Effector memory CD4-positive, alpha-beta T cell (primary cell): Measurements from ENCODE around the gene TIMD4.
"Not testable (repeated sequence)": the region's sequence is repeated elsewhere in the genome, so short reads cannot be mapped to it uniquely, and the experiment has no call there.

Experiments used
- DNase-seq, 3 donors: peaks; one replicate each; pipeline ENCODE4 v3.0.0-alpha.2; 2020
- H3K27ac ChIP-seq: 2 replicates; pipeline ENCODE4 v1.7.0; 2013; ENCODE audit warnings: mild to moderate bottlenecking, low read length, moderate library complexity; ENCODE audit not compliant: insufficient read depth, poor library complexity, severe bottlenecking
- H3K27me3 ChIP-seq: replicated peaks from 2 replicates; pipeline ENCODE4 v1.7.0; 2013; ENCODE audit warnings: mild to moderate bottlenecking, low read length; ENCODE audit not compliant: insufficient read depth, control insufficient read depth, poor library complexity, severe bottlenecking
- H3K36me3 ChIP-seq: 2 replicates; pipeline ENCODE4 v1.7.0; 2013; ENCODE audit warnings: mild to moderate bottlenecking, low read length, moderate library complexity; ENCODE audit not compliant: control insufficient read depth, insufficient read depth
- H3K4me1 ChIP-seq: 2 replicates; pipeline ENCODE4 v1.7.0; 2013; ENCODE audit warnings: low read length, mild to moderate bottlenecking; ENCODE audit not compliant: control insufficient read depth, insufficient read depth, poor library complexity, severe bottlenecking
- H3K4me3 ChIP-seq: 2 replicates; pipeline ENCODE4 v1.7.0; 2013; ENCODE audit warnings: low read length, low read depth, mild to moderate bottlenecking; ENCODE audit not compliant: insufficient read depth, poor library complexity, severe bottlenecking
- H3K9me3 ChIP-seq: 2 replicates; pipeline ENCODE4 v1.7.0; 2013; ENCODE audit warnings: mild to moderate bottlenecking, low read length, moderate library complexity; ENCODE audit not compliant: control insufficient read depth

TIMD4 gene

GRCh38 chr5:156956321-156956720, 6.7 kb downstream of the TIMD4 start:
- Histone ChIP-seq H3K4me1 (no peaks in the 10 kb centered on the region), H3K27ac (no peak overlapping the region), H3K9me3 (no peaks in the 10 kb centered on the region), H3K4me3 (no peak overlapping the region), H3K27me3 (no peaks in the 10 kb centered on the region), H3K36me3 (no peaks in the 10 kb centered on the region)
- DNase-seq, result no peak

- H3K27me3 ChIP-seq, result no peaks in the 10 kb centered on the region
- DNase-seq, result peak in 1 of 3 donors; percentile 1
- H3K9me3 ChIP-seq, result no peaks in the 10 kb centered on the region
- H3K27ac ChIP-seq, result no peak overlapping the region
- H3K4me3 ChIP-seq, result no peak overlapping the region
- no peaks in the 10 kb centered on the region for H3K36me3 ChIP-seq
- no peaks in the 10 kb centered on the region for H3K4me1 ChIP-seq
Measured at GRCh38 chr5:156951359-156951758, 11.7 kb downstream of the TIMD4 start.

GRCh38 chr5:156950716-156951115, 12.3 kb downstream of the TIMD4 start:
- Histone ChIP-seq H3K4me1 (no peaks in the 10 kb centered on the region), H3K4me3 (no peak overlapping the region), H3K27me3 (no peaks in the 10 kb centered on the region), H3K9me3 (no peaks in the 10 kb centered on the region), H3K36me3 (no peaks in the 10 kb centered on the region), H3K27ac (no peak overlapping the region)
- DNase-seq, result no peak

GRCh38 chr5:156949424-156949823, 13.6 kb downstream of the TIMD4 start:
- DNase-seq, result no peak
- Histone ChIP-seq H3K4me1 (no peaks in the 10 kb centered on the region), H3K27me3 (no peaks in the 10 kb centered on the region), H3K4me3 (no peak overlapping the region), H3K36me3 (no peaks in the 10 kb centered on the region), H3K9me3 (no peaks in the 10 kb centered on the region), H3K27ac (no peak overlapping the region)

GRCh38 chr5:156947925-156948324, 15.1 kb downstream of the TIMD4 start:
- Histone ChIP-seq H3K27me3 (no peaks in the 10 kb centered on the region), H3K27ac (no peak overlapping the region), H3K9me3 (no peaks in the 10 kb centered on the region), H3K4me1 (no peaks in the 10 kb centered on the region), H3K4me3 (no peak overlapping the region), H3K36me3 (no peaks in the 10 kb centered on the region)
- no peak for DNase-seq

- H3K4me3 ChIP-seq, result no peak overlapping the region
- no peaks in the 10 kb centered on the region for H3K36me3 ChIP-seq
- DNase-seq, result no peak
- H3K9me3 ChIP-seq, result no peaks in the 10 kb centered on the region
- no peaks in the 10 kb centered on the region for H3K27me3 ChIP-seq
- H3K27ac ChIP-seq, result no peak overlapping the region
- no peaks in the 10 kb centered on the region for H3K4me1 ChIP-seq
Measured at GRCh38 chr5:156942064-156942463, 21.0 kb downstream of the TIMD4 start.

GRCh38 chr5:156940462-156940861, 22.6 kb downstream of the TIMD4 start:
- H3K27ac ChIP-seq, H3K27me3 ChIP-seq, H3K36me3 ChIP-seq, DNase-seq, H3K9me3 ChIP-seq, H3K4me1 ChIP-seq, H3K4me3 ChIP-seq: not testable (repeated sequence)

- Histone ChIP-seq H3K4me1 (no peaks in the 10 kb centered on the region), H3K36me3 (no peaks in the 10 kb centered on the region), H3K27me3 (no peaks in the 10 kb centered on the region), H3K9me3 (no peaks in the 10 kb centered on the region), H3K4me3 (no peak overlapping the region), H3K27ac (no peak overlapping the region)
- no peak for DNase-seq
Measured at GRCh38 chr5:156936972-156937371, 26.1 kb downstream of the TIMD4 start.

GRCh38 chr5:156934450-156935211, 28.4 kb downstream of the TIMD4 start:
- Histone ChIP-seq H3K4me1 (no peaks in the 10 kb centered on the region), H3K9me3 (no peaks in the 10 kb centered on the region), H3K27ac (no peak overlapping the region), H3K36me3 (no peaks in the 10 kb centered on the region), H3K4me3 (no peak overlapping the region), H3K27me3 (no peaks in the 10 kb centered on the region)
- peak; percentile 10 to 26 (median 12) for DNase-seq

GRCh38 chr5:156929366-156929948, 33.6 kb downstream of the TIMD4 start:
- no peak for DNase-seq
- H3K36me3 ChIP-seq, result no peaks in the 10 kb centered on the region
- no peaks in the 10 kb centered on the region for H3K27me3 ChIP-seq
- no peak overlapping the region for H3K4me3 ChIP-seq
- no peaks in the 10 kb centered on the region for H3K9me3 ChIP-seq
- no peaks in the 10 kb centered on the region for H3K4me1 ChIP-seq
- H3K27ac ChIP-seq, result no peak overlapping the region
